ENCODE results near the gene RFX7. TPM values are rescaled to one million over a fixed set of nuclear protein-coding genes. Genes with fewer than 3 reads are reported as not detected.

RFX7 gene
- total and polyA plus RNA-seq, 2 of the 8 experiments (the other 6 are each of a cell fraction or from before 2014, with no cell fraction given) = 10.4 to 40.9 TPM

- Histone ChIP-seq H3K23me2 (ENCODE audit: low read depth, low read length) (no peaks in the 10 kb centered on the region; the same call in 1 of the 2 replicates), H4K5ac (ENCODE audit: insufficient read length, low read depth, low read length) (no peak overlapping the region), H3K23ac (ENCODE audit: insufficient read length) (no peak overlapping the region), H3K4me2 (ENCODE audit: insufficient read depth in 1 of 2, low read depth in 2 of 2, low read length in 2 of 2) (no peak overlapping the region), H3K4me1 (replicated peaks in 1 of 4; ENCODE audit: control insufficient read depth in 3 of 4, insufficient read depth in 4 of 4, low read length in 3 of 4) (no peaks in the 10 kb centered on the region), H3K56ac (replicated peaks; ENCODE audit: insufficient read length, low read depth, low read length) (no peak overlapping the region), H2BK5ac (ENCODE audit: low read depth, low read length) (no peak overlapping the region), H2AK5ac (ENCODE audit: low read depth, low read length) (no peak overlapping the region), H3K79me1 (ENCODE audit: low read depth, low read length) (no peaks in the 10 kb centered on the region; the same call in 1 of the 2 replicates), H4K20me1 (replicated peaks in 1 of 2; ENCODE audit: control insufficient read depth in 1 of 2, insufficient read depth in 2 of 2, low read length in 2 of 2) (peaks cover 2 to 4% of the 10 kb centered on the region in 2 experiments), H3K14ac (ENCODE audit: insufficient read length) (no peak overlapping the region), H3K9ac (replicated peaks in 1 of 4; ENCODE audit: extremely low read depth in 1 of 4, low read depth in 3 of 4, low read length in 3 of 4) (no peak overlapping the region), H3K9me3 (ENCODE audit: insufficient read depth in 2 of 2, low read depth in 1 of 2, low read length in 1 of 2) (no peaks in the 10 kb centered on the region), H3K4me3 (ENCODE audit: extremely low read depth in 1 of 4, insufficient read depth in 2 of 4, low read depth in 3 of 4, low read length in 4 of 4) (no peak overlapping the region), H2BK12ac (ENCODE audit: low read depth, low read length) (no peak overlapping the region), H2BK120ac (replicated peaks; ENCODE audit: low read depth, low read length) (no peak overlapping the region), H3K79me2 (ENCODE audit: control insufficient read depth in 1 of 2, insufficient read depth in 2 of 2, low read length in 2 of 2) (peaks cover 0 to 82% of the 10 kb centered on the region in 2 experiments; a peak in 2 of 4 replicates), H3K27ac (ENCODE audit: low read depth, low read length) (no peak overlapping the region), H3K27me3 (replicated peaks in 1 of 4; ENCODE audit: control insufficient read depth in 3 of 4, extremely low read depth in 1 of 4, insufficient read depth in 3 of 4, low read length in 3 of 4) (no peaks in the 10 kb centered on the region), H4K91ac (replicated peaks; ENCODE audit: insufficient read length, low read length) (no peak overlapping the region), H2AFZ (ENCODE audit: low read length) (no peak overlapping the region), H3K18ac (ENCODE audit: extremely low read depth, low read length) (no peak overlapping the region), H3K36me3 (ENCODE audit: control insufficient read depth in 2 of 4, insufficient read depth in 4 of 4, low read length in 3 of 4) (peaks cover 0 to 8% (median 2%) of the 10 kb centered on the region in 4 experiments; a peak in 3 of 8 replicates), H2BK15ac (ENCODE audit: low read length) (no peak overlapping the region), H3K4ac (replicated peaks; ENCODE audit: insufficient read length, low read depth, low read length) (no peak overlapping the region), H2BK20ac (ENCODE audit: low read length) (no peak overlapping the region), H4K8ac (ENCODE audit: extremely low read depth, insufficient read depth, low read length) (no peak overlapping the region)
- FAIRE-seq (no peak), DNase-seq (ENCODE audit: low read depth in 1 of 2, low spot score in 2 of 2) (no peak)
- 95% methylated on average over 6 of the region's 6 CpGs; no CpG with 5 or more reads in 1 of the 2 experiments for WGBS, 2 experiments (ENCODE audit: extremely low coverage in 1 of 2, insufficient coverage in 1 of 2, insufficient read length in 1 of 2, insufficient replicate concordance in 2 of 2, low coverage in 1 of 2, low lambda C conversion rate in 2 of 2, missing lambda C conversion rate in 1 of 2)
- ChIA-PET POLR2A (ENCODE audit: partially characterized antibody) (no interaction called here), CTCF (ENCODE audit: partially characterized antibody) (interaction anchor here (0.7 kb wide), 1 partner anchor 68 kb away, joined by 3 read pairs; no protein-coding TSS in a partner anchor)
- TF ChIP-seq HDAC6 (IDR thresholded peaks at IDR 0.05; ENCODE audit: low read depth, low read length) (no peak), CTBP2 (IDR thresholded peaks at IDR 0.05; ENCODE audit: borderline replicate concordance, insufficient read depth, insufficient read length, low read length) (no peak), EP300 (IDR thresholded peaks at IDR 0.05; ENCODE audit: borderline replicate concordance in 1 of 2, low read depth in 2 of 2, low read length in 2 of 2) (no peak), JUND (IDR thresholded peaks at IDR 0.05; ENCODE audit: low read length) (no peak), CEBPB (IDR thresholded peaks at IDR 0.05; ENCODE audit: low read depth, low read length) (no peak), ATF3 (IDR thresholded peaks at IDR 0.05; ENCODE audit: insufficient read depth, low read depth, low read length) (no peak), CHD2 (IDR thresholded peaks at IDR 0.05; ENCODE audit: low read length) (no peak), ATF2 (IDR thresholded peaks at IDR 0.05; ENCODE audit: low read length) (no peak), POU5F1 (IDR thresholded peaks at IDR 0.05; ENCODE audit: low read depth, low read length) (no peak), NRF1 (IDR thresholded peaks at IDR 0.05; ENCODE audit: low read depth, low read length) (no peak), BCL11A (IDR thresholded peaks at IDR 0.05; ENCODE audit: low read depth in 2 of 2, low read length in 2 of 2) (no peak), SRF (IDR thresholded peaks at IDR 0.05; ENCODE audit: low read depth, low read length) (no peak)
Measured at GRCh38 chr15:56174649-56175048, 69.0 kb downstream of the RFX7 start.

All from H1 (cell line).